ENCODE data around the gene FHDC1.
A peak's percentile ranks its signal among the peaks of the same experiment; 100 is the strongest.

The FHDC1 gene

GRCh38 chr4:152997288-152997687 is 61.2 kb downstream of the FHDC1 start:
- H3K9me3 Mint-ChIP-seq: no peaks in the 10 kb centered on the region
- peaks cover 34% of the 10 kb centered on the region for H3K27me3 Mint-ChIP-seq
- H3K4me1 Mint-ChIP-seq: no peaks in the 10 kb centered on the region
- H3K36me3 Mint-ChIP-seq: no peaks in the 10 kb centered on the region
- ATAC-seq: no peak
- H3K27ac Mint-ChIP-seq: no peak overlapping the region
- no peak overlapping the region for H3K4me3 Mint-ChIP-seq

GRCh38 chr4:152997771-152998487 is 61.8 kb downstream of the FHDC1 start:
- Mint-ChIP-seq H3K4me1 (no peaks in the 10 kb centered on the region), H3K36me3 (no peaks in the 10 kb centered on the region), H3K9me3 (no peaks in the 10 kb centered on the region), H3K27me3 (peaks cover 34% of the 10 kb centered on the region), H3K27ac (no peak overlapping the region), H3K4me3 (no peak overlapping the region)
- ATAC-seq: no peak

GRCh38 chr4:152998861-152999260 is 62.7 kb downstream of the FHDC1 start:
- no peak for ATAC-seq
- Mint-ChIP-seq H3K27ac (no peak overlapping the region), H3K9me3 (no peaks in the 10 kb centered on the region), H3K36me3 (no peaks in the 10 kb centered on the region), H3K4me3 (no peak overlapping the region), H3K4me1 (peaks cover 3% of the 10 kb centered on the region), H3K27me3 (peaks cover 34% of the 10 kb centered on the region)

GRCh38 chr4:152999346-153000075 is 63.4 kb downstream of the FHDC1 start:
- H3K27ac Mint-ChIP-seq: no peak overlapping the region
- no peak for ATAC-seq
- H3K4me3 Mint-ChIP-seq: no peak overlapping the region
- no peaks in the 10 kb centered on the region for H3K36me3 Mint-ChIP-seq
- no peaks in the 10 kb centered on the region for H3K9me3 Mint-ChIP-seq
- H3K27me3 Mint-ChIP-seq: peaks cover 32% of the 10 kb centered on the region
- H3K4me1 Mint-ChIP-seq: peaks cover 10% of the 10 kb centered on the region

- no peaks in the 10 kb centered on the region for H3K9me3 Mint-ChIP-seq
- H3K27ac Mint-ChIP-seq: no peak overlapping the region
- peaks cover 27% of the 10 kb centered on the region for H3K27me3 Mint-ChIP-seq
- no peak overlapping the region for H3K4me3 Mint-ChIP-seq
- H3K36me3 Mint-ChIP-seq: no peaks in the 10 kb centered on the region
- peaks cover 11% of the 10 kb centered on the region for H3K4me1 Mint-ChIP-seq
- ATAC-seq: no peak
Observed at GRCh38 chr4:153000076-153000420, 63.9 kb downstream of the FHDC1 start.

- H3K27me3 Mint-ChIP-seq: peaks cover 13% of the 10 kb centered on the region
- no peak for ATAC-seq
- peaks cover 13% of the 10 kb centered on the region for H3K4me1 Mint-ChIP-seq
- no peak overlapping the region for H3K4me3 Mint-ChIP-seq
- no peak overlapping the region for H3K27ac Mint-ChIP-seq
- H3K9me3 Mint-ChIP-seq: no peaks in the 10 kb centered on the region
- no peaks in the 10 kb centered on the region for H3K36me3 Mint-ChIP-seq
Observed at GRCh38 chr4:153001626-153002025, 65.5 kb downstream of the FHDC1 start.

DNA sequence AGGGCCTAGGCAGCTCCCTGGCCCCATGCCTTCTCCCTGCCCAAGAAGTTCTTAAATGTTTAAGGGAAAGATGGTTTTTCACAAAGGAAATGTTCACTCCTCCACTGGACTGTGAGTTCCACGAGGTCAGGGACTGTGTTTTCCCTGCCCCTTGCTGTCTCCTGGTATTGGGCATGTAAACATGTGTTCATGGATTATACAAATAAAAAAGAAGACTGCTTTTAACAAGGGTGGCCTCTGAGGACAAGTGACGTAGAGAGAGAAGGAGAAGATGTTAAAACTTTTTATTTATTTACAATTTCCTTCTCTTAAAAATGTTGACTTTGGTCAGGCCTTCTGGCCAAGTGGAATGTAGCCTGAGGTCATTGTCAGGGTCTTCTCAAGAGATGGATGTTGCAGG is 66.0 kb downstream of the FHDC1 start:
- Mint-ChIP-seq H3K27me3 (peaks cover 8% of the 10 kb centered on the region), H3K36me3 (no peaks in the 10 kb centered on the region), H3K27ac (no peak overlapping the region), H3K4me1 (peaks cover 15% of the 10 kb centered on the region), H3K4me3 (no peak overlapping the region), H3K9me3 (no peaks in the 10 kb centered on the region)
- no peak for ATAC-seq

DNA sequence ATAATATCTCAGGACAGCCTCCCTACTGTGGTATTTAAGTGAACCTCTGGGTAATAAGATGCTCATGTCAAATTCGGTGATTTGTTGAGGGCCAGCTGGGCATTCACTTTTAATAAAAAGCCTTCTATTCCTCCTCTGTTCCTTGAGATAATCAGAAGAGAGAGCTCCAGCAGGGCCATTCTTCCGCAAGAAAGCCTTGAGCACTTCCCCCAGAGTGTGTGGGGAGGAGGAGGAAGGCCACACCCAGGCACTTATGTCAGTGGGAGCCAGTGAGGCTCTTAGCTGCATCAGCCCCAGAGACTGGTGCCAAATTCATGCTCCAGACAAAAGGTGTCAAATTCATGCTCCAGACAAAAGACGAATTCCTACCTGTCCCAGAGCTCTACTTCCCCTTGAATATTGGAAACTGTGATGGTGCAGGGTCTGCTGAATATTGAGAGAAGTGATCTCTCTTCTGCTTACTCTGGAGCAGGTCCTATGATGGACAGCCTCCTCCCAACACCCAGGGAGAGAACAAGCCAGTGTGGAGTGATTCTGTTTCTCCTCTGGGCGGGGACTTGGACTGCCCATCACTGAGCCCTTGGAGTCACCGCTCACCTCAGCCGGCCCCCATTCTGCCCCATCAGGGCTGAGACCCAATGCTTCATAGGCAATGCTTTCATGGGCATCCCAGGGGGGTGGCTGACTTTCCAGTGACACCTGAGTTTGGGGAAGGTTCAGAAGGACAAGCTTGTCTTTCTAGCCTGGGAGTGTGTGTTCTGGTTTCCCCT is 68.1 kb downstream of the FHDC1 start:
- Mint-ChIP-seq H3K9me3 (no peaks in the 10 kb centered on the region), H3K36me3 (no peaks in the 10 kb centered on the region), H3K4me3 (no peak overlapping the region), H3K27me3 (no peaks in the 10 kb centered on the region), H3K27ac (no peak overlapping the region), H3K4me1 (peaks cover 33% of the 10 kb centered on the region)
- no peak for ATAC-seq

GRCh38 chr4:153005899-153006381 is 69.8 kb downstream of the FHDC1 start:
- H3K36me3 Mint-ChIP-seq: peaks cover 8% of the 10 kb centered on the region
- H3K4me1 Mint-ChIP-seq: peaks cover 42% of the 10 kb centered on the region
- H3K9me3 Mint-ChIP-seq: peaks cover 7% of the 10 kb centered on the region
- H3K27me3 Mint-ChIP-seq: no peaks in the 10 kb centered on the region
- no peak overlapping the region for H3K27ac Mint-ChIP-seq
- H3K4me3 Mint-ChIP-seq: no peak overlapping the region
- ATAC-seq: no peak

GRCh38 chr4:153008578-153009199 is 72.6 kb downstream of the FHDC1 start:
- Mint-ChIP-seq H3K4me3 (no peak overlapping the region), H3K27ac (no peak overlapping the region), H3K27me3 (no peaks in the 10 kb centered on the region), H3K9me3 (peaks cover 15% of the 10 kb centered on the region), H3K4me1 (peaks cover 49% of the 10 kb centered on the region), H3K36me3 (peaks cover 15% of the 10 kb centered on the region)
- ATAC-seq: peak; percentile 90

GRCh38 chr4:153010146-153010545 is 74.0 kb downstream of the FHDC1 start:
- no peak for ATAC-seq
- H3K9me3 Mint-ChIP-seq: peaks cover 15% of the 10 kb centered on the region
- peaks cover 15% of the 10 kb centered on the region for H3K36me3 Mint-ChIP-seq
- H3K27ac Mint-ChIP-seq: no peak overlapping the region
- peaks cover 42% of the 10 kb centered on the region for H3K4me1 Mint-ChIP-seq
- H3K27me3 Mint-ChIP-seq: no peaks in the 10 kb centered on the region
- no peak overlapping the region for H3K4me3 Mint-ChIP-seq

DNA sequence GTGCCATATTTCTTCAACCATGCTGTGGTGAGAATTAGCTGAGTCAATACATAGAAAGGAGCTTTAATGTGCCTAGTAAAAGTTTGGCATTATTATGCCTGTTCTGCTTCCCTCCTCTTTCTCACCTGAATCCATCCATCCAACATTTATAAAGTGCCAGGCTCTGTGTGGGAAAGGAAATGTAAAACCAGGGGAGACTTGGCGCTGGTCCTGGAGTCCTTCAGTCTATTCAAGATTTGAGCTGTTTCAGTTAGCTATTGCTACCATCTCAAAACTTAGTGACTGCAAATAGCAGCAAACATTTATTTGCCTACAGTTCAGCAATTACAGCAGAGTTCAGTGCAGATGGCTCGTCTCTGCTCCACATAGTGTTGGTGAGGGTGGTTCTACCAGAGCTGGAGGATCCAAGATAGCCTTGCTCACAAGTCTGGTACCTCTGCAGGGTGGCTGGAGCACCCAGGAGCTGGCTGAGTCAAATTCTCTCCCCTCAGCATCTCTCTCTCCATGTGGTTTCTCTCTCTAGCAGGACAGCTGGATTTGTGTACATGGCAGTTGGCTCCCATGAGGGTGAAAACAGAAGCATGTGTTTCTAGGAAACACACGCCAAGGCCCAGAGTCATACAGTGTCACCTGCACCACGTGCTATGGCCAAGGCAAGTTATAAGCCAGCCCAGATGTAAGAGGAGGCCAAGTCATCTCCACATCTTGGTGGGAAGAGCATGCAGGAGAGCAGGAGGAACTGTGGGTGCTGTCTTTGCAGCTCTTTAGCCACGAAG is 77.3 kb downstream of the FHDC1 start:
- H3K9me3 Mint-ChIP-seq: peaks cover 21% of the 10 kb centered on the region
- H3K27me3 Mint-ChIP-seq: no peaks in the 10 kb centered on the region
- H3K4me3 Mint-ChIP-seq: no peak overlapping the region
- H3K4me1 Mint-ChIP-seq: peaks cover 30% of the 10 kb centered on the region
- ATAC-seq: peak; percentile 14
- peaks cover 20% of the 10 kb centered on the region for H3K36me3 Mint-ChIP-seq
- H3K27ac Mint-ChIP-seq: no peak overlapping the region

DNA sequence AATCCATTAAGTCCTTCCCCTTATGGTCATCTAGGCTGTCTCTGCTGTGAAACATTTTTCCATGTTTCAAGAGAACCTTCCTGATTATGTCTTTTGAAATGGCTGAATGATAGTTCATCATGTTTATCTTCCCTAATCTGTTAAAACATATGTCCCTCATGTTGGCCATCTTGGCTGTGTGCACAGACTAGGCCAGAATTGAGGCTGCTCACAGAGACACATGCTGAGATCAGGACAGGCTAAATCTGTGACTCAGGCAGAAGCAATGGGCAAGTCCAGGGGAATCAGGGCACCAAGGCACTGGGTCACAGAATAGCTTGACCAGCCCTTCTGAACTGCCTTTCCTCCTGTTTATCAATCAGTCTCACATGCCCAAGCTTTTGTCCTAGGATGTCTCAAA is 78.3 kb downstream of the FHDC1 start:
- Mint-ChIP-seq H3K4me1 (peaks cover 19% of the 10 kb centered on the region), H3K4me3 (no peak overlapping the region), H3K27ac (no peak overlapping the region), H3K36me3 (peaks cover 20% of the 10 kb centered on the region), H3K9me3 (peaks cover 21% of the 10 kb centered on the region), H3K27me3 (no peaks in the 10 kb centered on the region)
- no peak for ATAC-seq

DNA sequence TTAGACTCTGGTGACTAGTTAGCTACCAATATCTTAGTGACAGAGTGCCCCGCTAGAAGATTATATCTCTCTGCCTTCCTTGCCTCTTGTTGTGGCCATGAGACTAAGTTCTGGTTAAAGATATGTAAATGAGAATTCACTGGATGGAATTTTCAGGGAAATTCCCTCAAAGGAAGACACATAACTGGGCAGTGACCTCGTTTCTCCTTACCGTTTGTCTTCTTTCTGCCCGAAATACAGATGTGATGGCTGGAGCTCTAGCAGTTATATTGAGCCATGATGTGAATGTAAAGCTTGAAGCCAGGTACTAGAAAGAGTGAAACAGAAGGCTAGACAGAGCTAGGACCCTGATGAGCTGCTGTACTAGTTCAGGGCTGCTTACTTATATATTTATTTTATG is 80.5 kb downstream of the FHDC1 start:
- Mint-ChIP-seq H3K27ac (no peak overlapping the region), H3K36me3 (peaks cover 12% of the 10 kb centered on the region), H3K9me3 (peaks cover 13% of the 10 kb centered on the region), H3K4me1 (peaks cover 11% of the 10 kb centered on the region), H3K4me3 (no peak overlapping the region), H3K27me3 (no peaks in the 10 kb centered on the region)
- no peak for ATAC-seq

All from stimulated activated memory B cell treated with anti-CD40 and anti-IgM and Interleukin-4, amounts not matched to agents 10 μg/mL and 1 μg/mL and 100 μg/mL, for 72 hours (primary cell).